ENCODE measurements around the gene BANF2. TPM values are rescaled to one million over a fixed set of nuclear protein-coding genes. Genes with fewer than 3 reads are reported as not detected.
A peak's percentile ranks its signal among the peaks of the same experiment; 100 is the strongest.

The BANF2 gene
- total and polyA plus RNA-seq, 2 of the 8 experiments (the other 6 are each of a cell fraction or from before 2014, with no cell fraction given), result not detected

DNA sequence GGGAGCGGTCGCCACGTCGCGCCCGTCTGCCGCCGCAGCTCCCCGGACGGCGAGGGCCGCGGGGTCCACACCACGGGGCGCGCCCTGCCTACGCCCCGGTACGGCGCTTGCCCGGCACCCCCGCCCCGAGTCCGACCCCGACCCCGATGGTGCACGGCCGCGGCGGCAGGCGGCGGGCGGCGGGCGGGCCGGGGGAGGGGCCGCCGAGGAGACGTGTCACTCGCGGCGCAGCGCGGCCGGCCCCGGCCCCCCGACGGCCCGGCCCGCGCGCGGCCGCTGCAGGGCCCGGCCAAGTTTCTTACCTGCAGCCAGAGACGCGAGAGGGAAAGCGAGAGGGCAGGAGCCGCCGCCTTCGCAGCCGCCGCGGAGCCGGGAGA is 18.1 kb upstream of the BANF2 start:
- ChIA-PET CTCF (ENCODE audit: partially characterized antibody) (interaction anchor here (0.7 to 4.0 kb wide), 26 partner anchors 11 to 257 kb away, joined by 3 to 24 read pairs (median 4); no protein-coding TSS in a partner anchor), POLR2A (ENCODE audit: partially characterized antibody) (interaction anchor here (0.7 to 3.6 kb wide), 14 partner anchors 17 to 288 kb away, joined by 3 to 19 read pairs (median 3); partner anchors contain the start of genes MGME1 and SNX5)
- Histone ChIP-seq H3K56ac (replicated peaks; ENCODE audit: insufficient read length, low read depth, low read length) (no peak overlapping the region), H3K36me3 (ENCODE audit: control insufficient read depth in 2 of 4, insufficient read depth in 4 of 4, low read length in 3 of 4) (peaks cover 0 to 8% (median 1%) of the 10 kb centered on the region in 4 experiments; a peak in 3 of 8 replicates), H3K23ac (ENCODE audit: insufficient read length) (no peak overlapping the region), H4K8ac (ENCODE audit: extremely low read depth, insufficient read depth, low read length) (peak overlapping the region; percentile 86), H3K18ac (ENCODE audit: extremely low read depth, low read length) (peak overlapping the region; percentile 75; the same call in 1 of the 2 replicates), H3K4me3 (ENCODE audit: extremely low read depth in 1 of 4, insufficient read depth in 2 of 4, low read depth in 3 of 4, low read length in 4 of 4) (peak overlapping the region; percentile 66 to 96 (median 94)), H2AFZ (ENCODE audit: low read length) (no peak overlapping the region), H3K9ac (replicated peaks in 1 of 4; ENCODE audit: extremely low read depth in 1 of 4, low read depth in 3 of 4, low read length in 3 of 4) (peak overlapping the region; percentile 51 to 89 (median 76)), H3K4ac (replicated peaks; ENCODE audit: insufficient read length, low read depth, low read length) (no peak overlapping the region), H3K79me2 (ENCODE audit: control insufficient read depth in 1 of 2, insufficient read depth in 2 of 2, low read length in 2 of 2) (peaks cover 14 to 41% of the 10 kb centered on the region in 2 experiments), H3K9me3 (ENCODE audit: insufficient read depth in 2 of 2, low read depth in 1 of 2, low read length in 1 of 2) (no peaks in the 10 kb centered on the region), H3K4me1 (replicated peaks in 1 of 4; ENCODE audit: control insufficient read depth in 3 of 4, insufficient read depth in 4 of 4, low read length in 3 of 4) (peaks cover 6 to 12% (median 9%) of the 10 kb centered on the region in 4 experiments; a peak in 6 of 7 replicates), H2BK20ac (ENCODE audit: low read length) (no peak overlapping the region), H2AK5ac (ENCODE audit: low read depth, low read length) (no peak overlapping the region), H3K27me3 (replicated peaks in 1 of 4; ENCODE audit: control insufficient read depth in 3 of 4, extremely low read depth in 1 of 4, insufficient read depth in 3 of 4, low read length in 3 of 4) (no peaks in the 10 kb centered on the region), H4K91ac (replicated peaks; ENCODE audit: insufficient read length, low read length) (no peak overlapping the region), H3K27ac (ENCODE audit: low read depth, low read length) (peak overlapping the region; percentile 61; the same call in 1 of the 2 replicates), H3K79me1 (ENCODE audit: low read depth, low read length) (peaks cover 11% of the 10 kb centered on the region), H2BK12ac (ENCODE audit: low read depth, low read length) (no peak overlapping the region), H2BK15ac (ENCODE audit: low read length) (no peak overlapping the region), H3K14ac (ENCODE audit: insufficient read length) (no peak overlapping the region), H2BK5ac (ENCODE audit: low read depth, low read length) (peak overlapping the region; percentile 73; the same call in 1 of the 2 replicates), H3K23me2 (ENCODE audit: low read depth, low read length) (peaks cover 10% of the 10 kb centered on the region; the same call in 1 of the 2 replicates), H2BK120ac (replicated peaks; ENCODE audit: low read depth, low read length) (no peak overlapping the region), H4K5ac (ENCODE audit: insufficient read length, low read depth, low read length) (no peak overlapping the region), H3K4me2 (ENCODE audit: insufficient read depth in 1 of 2, low read depth in 2 of 2, low read length in 2 of 2) (peak overlapping the region; percentile 4 to 68; a peak in 3 of 4 replicates), H4K20me1 (replicated peaks in 1 of 2; ENCODE audit: control insufficient read depth in 1 of 2, insufficient read depth in 2 of 2, low read length in 2 of 2) (peaks cover 8 to 13% of the 10 kb centered on the region in 2 experiments)
- whole genome bisulfite sequencing, 2 experiments (ENCODE audit: extremely low coverage in 1 of 2, insufficient coverage in 1 of 2, insufficient read length in 1 of 2, insufficient replicate concordance in 2 of 2, low coverage in 1 of 2, low lambda C conversion rate in 2 of 2, missing lambda C conversion rate in 1 of 2), result 7% methylated on average over 9 of the region's 65 CpGs; no CpG with 5 or more reads in 1 of the 2 experiments
- no peak for DNase-seq (ENCODE audit: low read depth in 1 of 2, low spot score in 2 of 2)
- TF ChIP-seq PHF8 (conservative IDR thresholded peaks at IDR 0.05; ENCODE audit: low read depth, low read length) (0 out of 2 replicates have a peak, but pooled peaks have one; percentile 22), KDM4A (IDR thresholded peaks at IDR 0.05; ENCODE audit: low read depth, low read length, severe bottlenecking) (peak; percentile 24), TAF7 (optimal IDR thresholded peaks at IDR 0.05; ENCODE audit: borderline replicate concordance, low read depth, low read length) (no peak), HDAC2 (IDR thresholded peaks at IDR 0.05; ENCODE audit: borderline replicate concordance in 1 of 2, low read depth in 2 of 2, low read length in 2 of 2) (0 out of 4 replicates have a peak, but pooled peaks of 1 of the 2 experiments have one; percentile 34)
- FAIRE-seq, result no peak
